GM18858 (cell line): ENCODE measurements around the gene CAV3.

Source experiments
- ATAC-seq: cut with Tn5 transposase; IDR thresholded peaks from one replicate; pipeline ENCODE4 v1.9.1; 2021; ENCODE audit not compliant: unreplicated experiment

CAV3 gene

DNA sequence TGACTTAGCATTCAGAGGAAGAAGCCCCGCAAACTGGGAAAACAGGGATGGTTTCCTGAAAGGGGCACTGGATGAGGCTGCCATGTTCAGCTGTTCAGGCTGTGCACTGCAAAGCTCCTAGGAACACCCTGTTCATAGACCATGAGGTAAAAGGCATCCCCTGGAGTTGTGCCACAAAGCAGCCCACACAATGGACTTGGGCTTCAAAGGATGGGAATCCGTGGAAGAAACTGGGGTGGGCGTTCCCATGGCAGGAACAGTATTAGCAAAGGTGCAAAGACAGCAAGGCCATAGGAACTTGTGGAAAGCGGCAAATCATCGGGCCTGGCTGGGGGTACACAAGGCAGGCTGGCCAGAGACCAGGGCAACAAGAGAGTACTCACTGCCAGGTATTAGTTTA is 26.9 kb downstream of the CAV3 start:
- no peak for ATAC-seq

GRCh38 chr3:8761866-8762265 is 28.3 kb downstream of the CAV3 start:
- no peak for ATAC-seq

- ATAC-seq = no peak
These were observed 29.2 kb downstream of the CAV3 start for GRCh38 chr3:8762607-8763377.

- ATAC-seq = no peak
These were observed 30.9 kb downstream of the CAV3 start for GRCh38 chr3:8764528-8764927.

- ATAC-seq = no peak
These were observed 31.9 kb downstream of the CAV3 start for GRCh38 chr3:8765528-8765927.

DNA sequence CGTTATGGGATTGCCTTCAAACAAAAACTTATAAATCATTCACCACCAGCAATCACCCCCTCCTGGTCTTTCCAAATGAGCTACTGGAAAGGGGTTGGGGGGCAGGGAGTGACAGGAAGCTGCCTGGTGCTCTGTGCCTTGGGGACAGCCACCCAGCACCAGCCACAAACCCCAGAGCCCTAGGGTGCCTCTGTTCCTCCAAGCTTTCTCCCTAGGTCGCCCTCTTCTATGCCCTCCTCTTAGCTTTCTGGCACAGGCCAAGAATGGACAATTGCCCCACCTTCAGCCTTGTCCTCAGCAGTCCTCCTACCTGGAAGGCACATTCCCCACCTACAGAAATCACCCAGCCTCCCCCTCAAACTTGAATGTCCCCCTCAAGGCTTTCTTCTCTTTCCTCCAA is 32.5 kb downstream of the CAV3 start:
- ATAC-seq = no peak

GRCh38 chr3:8767256-8767666 is 33.7 kb downstream of the CAV3 start:
- no peak for ATAC-seq

GRCh38 chr3:8767667-8768363 is 34.2 kb downstream of the CAV3 start:
- peak; percentile 48 for ATAC-seq

DNA sequence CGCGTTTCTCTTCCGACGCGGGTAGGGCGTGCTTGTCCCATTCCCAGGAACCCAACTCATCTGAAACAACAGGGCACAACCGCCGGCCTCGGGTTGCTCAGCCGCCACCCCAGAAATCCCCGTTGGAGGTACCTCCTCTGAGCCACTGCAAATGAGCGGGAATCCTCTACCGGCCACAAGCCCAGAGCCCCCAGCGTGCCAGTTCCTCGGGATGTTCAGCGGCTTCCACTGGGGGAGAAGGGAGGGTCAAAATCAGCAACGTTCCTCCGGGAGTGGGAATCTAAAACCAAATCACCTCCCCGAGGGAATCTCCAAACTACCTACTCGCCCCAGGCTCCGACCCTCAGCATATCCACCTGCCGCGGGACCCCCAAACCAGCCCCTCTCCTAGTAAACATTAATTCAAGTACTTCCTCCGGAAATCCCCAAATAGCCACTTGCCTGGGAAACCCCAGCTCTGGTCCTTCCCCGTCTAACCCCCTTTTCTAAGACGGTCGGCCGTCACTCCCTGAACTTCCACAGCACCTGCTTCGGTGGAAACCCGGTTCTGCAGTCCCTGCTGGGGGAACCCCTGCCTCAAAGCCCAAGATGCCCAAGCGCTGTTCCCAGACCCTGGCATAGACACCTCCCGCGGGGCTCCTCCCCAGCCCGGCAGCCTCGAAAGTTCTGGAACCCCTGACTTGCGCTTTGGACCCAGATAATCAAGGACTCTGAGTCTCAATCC is 34.9 kb downstream of the CAV3 start:
- no peak for ATAC-seq

GRCh38 chr3:8769088-8769822 is 35.7 kb downstream of the CAV3 start, which contains the start of gene OXTR:
Gene OXTR (minus strand): TSS chr3:8769613. CDS start chr3:8768187, 1,426 bp downstream.
- peak; percentile 81 for ATAC-seq

DNA sequence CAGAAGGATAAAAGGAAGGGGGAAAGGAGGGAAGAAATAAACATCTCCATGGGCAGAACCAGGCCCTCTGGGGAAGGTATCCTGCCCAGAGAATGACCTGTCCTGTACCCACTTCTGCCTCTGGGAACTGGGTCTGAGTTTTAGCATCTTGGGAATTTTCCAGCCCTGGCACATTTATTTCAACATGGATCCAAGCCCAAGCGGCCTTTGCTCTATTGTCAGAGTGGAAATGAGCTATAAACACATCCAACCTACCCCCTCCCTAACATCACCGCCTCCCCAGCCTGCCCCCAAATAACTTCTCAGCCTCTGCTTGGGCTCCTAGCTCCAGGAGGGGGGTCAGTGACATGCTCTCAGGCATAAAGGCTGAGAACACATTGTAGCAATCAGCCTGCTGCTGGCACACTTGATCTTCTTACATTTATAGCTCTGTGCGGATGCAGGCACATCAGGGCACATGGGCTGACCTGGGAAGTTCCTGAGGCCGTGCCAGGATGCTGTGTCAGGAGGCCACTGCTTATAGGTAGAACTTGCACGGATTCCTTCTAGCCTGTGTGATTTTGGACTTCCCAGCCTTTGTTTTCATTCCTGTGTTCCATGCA is 40.4 kb downstream of the CAV3 start:
- ATAC-seq = no peak

GRCh38 chr3:8775181-8775580 is 41.6 kb downstream of the CAV3 start:
- no peak for ATAC-seq

DNA sequence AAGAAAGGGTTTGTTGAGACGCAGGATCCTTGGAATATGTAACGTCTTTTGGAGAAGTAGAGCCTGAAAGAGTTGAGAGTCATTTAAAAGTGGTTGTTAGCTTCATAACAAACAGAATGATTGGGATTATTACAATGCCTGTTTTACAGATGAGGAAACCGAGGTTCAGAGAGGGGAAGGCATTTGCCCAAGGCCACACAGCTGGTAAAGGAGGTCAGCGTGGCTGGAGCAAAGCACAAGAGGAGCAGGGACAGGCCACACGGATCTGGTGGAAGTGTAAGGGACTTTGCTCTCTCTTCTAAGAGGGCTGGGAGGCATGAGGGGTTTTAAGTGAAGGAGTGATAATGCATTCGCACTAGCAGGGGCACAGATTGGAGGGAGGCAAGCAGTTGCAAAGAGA is 42.0 kb downstream of the CAV3 start:
- ATAC-seq = no peak

DNA sequence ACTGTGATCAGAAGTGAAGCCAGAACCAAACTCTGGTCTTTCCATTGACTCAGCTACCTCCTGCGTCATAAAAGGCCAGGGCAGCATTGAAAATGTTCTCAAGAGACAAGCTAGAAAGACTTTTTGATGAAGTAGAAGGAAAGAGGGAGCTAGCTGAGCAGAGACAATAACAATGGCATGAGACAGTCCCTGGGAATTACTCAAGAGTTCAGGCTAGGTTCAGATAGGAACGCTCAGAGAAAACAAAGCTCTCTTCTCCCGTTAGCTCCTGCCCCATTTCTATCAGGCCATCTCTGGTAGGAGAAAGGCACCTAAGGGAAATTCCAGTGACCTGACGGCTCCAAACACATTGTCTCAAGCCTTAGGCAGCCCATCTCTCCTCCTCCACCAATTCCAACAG is 42.8 kb downstream of the CAV3 start:
- ATAC-seq = no peak

- ATAC-seq = peak; percentile 66
These were observed 43.8 kb downstream of the CAV3 start for GRCh38 chr3:8777201-8777977.

DNA sequence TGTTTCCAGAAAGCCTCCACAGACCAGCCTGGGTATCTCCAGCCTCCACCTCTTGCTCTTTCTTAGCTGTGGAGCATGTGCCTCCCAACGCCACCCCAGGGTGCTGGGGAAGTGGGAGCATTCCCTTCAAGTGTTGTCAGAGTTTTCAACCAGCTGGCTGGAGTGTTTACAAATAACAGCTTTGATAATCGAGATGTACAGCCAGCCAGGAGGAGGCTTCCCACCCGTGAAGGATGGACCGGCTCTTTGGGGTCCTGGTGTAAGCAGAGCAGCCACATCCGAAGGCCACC is 44.3 kb downstream of the CAV3 start:
- ATAC-seq = no peak

DNA sequence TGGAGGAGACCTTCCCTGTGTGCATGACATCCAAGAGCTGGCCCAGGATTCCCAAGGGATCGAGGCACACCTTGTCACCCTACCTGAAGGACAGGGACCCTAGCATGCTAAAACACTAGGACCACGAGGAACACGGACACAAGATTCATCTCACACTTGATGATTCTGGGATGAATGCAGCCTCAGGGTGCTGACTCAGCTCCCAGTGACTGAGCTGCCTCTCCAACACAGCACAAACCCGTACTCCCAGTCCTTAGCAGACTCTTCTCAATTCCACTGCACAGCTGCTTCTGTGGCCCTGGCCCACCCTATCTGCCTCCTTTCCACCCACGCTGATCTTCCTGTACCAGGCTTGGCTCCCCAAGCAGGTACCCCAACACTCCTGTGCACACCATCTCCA is 44.9 kb downstream of the CAV3 start:
- ATAC-seq = no peak

DNA sequence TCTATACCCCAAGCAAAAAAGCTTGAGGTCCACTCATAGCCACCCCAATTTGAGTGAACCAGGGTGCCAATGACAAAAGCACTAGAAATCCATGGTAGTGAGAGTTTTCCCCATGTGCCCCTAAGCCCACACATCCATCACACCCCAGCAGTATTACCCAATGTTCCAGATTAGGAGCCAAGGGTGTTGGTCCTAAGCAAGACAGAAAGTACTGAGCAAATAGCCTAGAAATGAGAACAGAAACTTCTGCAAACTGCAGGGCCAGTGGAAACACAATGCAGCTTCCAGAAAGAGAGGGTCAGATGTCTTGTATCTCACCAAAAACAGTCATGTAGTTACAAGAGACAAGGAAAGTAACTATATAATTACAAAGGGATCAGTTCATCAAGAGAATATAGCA is 46.7 kb downstream of the CAV3 start:
- no peak for ATAC-seq

DNA sequence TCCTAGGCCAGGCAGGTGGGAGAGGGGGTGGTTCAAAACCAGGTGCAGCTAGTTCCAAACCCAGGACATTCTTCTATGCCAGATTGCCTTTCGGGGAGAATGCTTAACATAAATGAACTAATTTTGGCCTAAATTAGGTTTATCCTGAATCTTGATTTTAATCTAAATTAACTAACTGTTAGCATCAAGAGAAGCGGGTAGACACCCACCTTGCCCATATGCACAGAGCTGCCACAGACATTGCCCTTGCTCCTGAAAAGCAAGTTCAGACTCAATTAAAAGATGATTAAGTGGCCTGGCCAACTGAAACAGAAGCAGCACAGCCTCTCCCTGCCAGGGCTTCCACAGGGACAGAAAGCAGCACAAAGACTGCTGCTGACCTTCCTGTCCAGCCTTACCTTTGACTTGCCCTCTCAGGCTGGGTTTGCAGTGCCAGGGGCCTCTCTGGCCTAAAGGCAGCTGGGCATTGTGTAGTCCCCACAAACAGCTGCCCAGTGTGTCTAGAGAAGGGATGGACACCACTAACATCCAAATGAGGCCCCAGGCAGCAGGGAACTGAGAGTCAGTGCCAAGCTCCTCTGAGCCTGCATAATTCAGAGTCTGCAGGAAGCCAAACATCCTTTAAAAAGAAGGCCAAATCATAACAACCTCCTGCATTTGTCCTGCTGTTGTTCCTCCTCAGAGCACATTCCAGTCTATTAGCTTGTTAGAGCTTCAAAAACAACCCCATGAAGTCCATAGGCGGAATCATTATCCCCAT is 51.3 kb downstream of the CAV3 start:
- no peak for ATAC-seq

- ATAC-seq = no peak
These were observed 56.9 kb downstream of the CAV3 start for GRCh38 chr3:8790529-8790928.
